WTC11 (cell line): ENCODE measurements around the gene ZDHHC4. TPM values are rescaled to one million over a fixed set of nuclear protein-coding genes. Genes with fewer than 3 reads are reported as not detected.

ENCODE experiments used
- ATAC-seq: fragments of 200-7000 bp; cut with Tn5 transposase; 2 replicates; pipeline ENCODE4 v1.10.0; 2021; ENCODE audit warnings: mild to moderate bottlenecking, moderate library complexity
- CTCF ChIA-PET: fragments of 300-600 bp; sonication (Branson Sonifier 250); formaldehyde crosslinking; loops from one replicate; lab custom pipeline; 2021; ENCODE audit warnings: antibody characterized with exemption; lab: Charles Lee
- POLR2A ChIA-PET: fragments of 350-600 bp; sonication (Branson Sonifier 250); formaldehyde crosslinking; loops from one replicate; lab custom pipeline; 2021; ENCODE audit warnings: antibody characterized with exemption; lab: Charles Lee
- DNase-seq: peaks from one replicate; pipeline ENCODE4 v3.0.0; 2021; ENCODE audit warnings: low spot score
- H3K27ac Mint-ChIP-seq: 2 replicates; pipeline ENCODE4 v1.8.0; 2021; ENCODE audit warnings: mixed read lengths
- H3K27me3 Mint-ChIP-seq: 2 replicates; pipeline ENCODE4 v1.8.0; 2021; ENCODE audit warnings: low read depth, mild to moderate bottlenecking, moderate library complexity, mixed read lengths
- H3K36me3 Mint-ChIP-seq: 2 replicates; pipeline ENCODE4 v1.8.0; 2021; ENCODE audit warnings: mixed read lengths
- H3K4me1 Mint-ChIP-seq: 2 replicates; pipeline ENCODE4 v1.8.0; 2022; ENCODE audit warnings: mixed read lengths
- H3K4me3 Mint-ChIP-seq: 2 replicates; pipeline ENCODE4 v1.8.0; 2021; ENCODE audit warnings: mild to moderate bottlenecking, moderate library complexity, mixed read lengths
- H3K9me3 Mint-ChIP-seq: 2 replicates; pipeline ENCODE4 v1.8.0; 2021; ENCODE audit warnings: mixed read lengths
- FOXJ3 ChIP-seq: sonication (generic); formaldehyde crosslinking; IDR thresholded peaks from 2 replicates; pipeline ENCODE4 v1.9.0; 2021; ENCODE audit warnings: missing genetic modification reagents, mild to moderate bottlenecking, borderline replicate concordance
- FOXP1 ChIP-seq: sonication (generic); formaldehyde crosslinking; IDR thresholded peaks from 2 replicates; pipeline ENCODE4 v1.8.0; 2022; ENCODE audit warnings: missing genetic modification reagents, mild to moderate bottlenecking, moderate library complexity, borderline replicate concordance
- NFE2L1 ChIP-seq: sonication (generic); formaldehyde crosslinking; IDR thresholded peaks from 2 replicates; pipeline ENCODE4 v1.8.1; 2023; ENCODE audit warnings: missing genetic modification reagents
- OVOL2 ChIP-seq: fragments of 250-450 bp; sonication (Bioruptor Pico); IDR thresholded peaks from 2 replicates; pipeline ENCODE4 v1.9.0; 2021; ENCODE audit warnings: mild to moderate bottlenecking, borderline replicate concordance
- SMAD4 ChIP-seq: sonication (generic); formaldehyde crosslinking; IDR thresholded peaks from 2 replicates; pipeline ENCODE4 v1.8.0; 2022; ENCODE audit warnings: mild to moderate bottlenecking, missing genetic modification reagents
- TCF7 ChIP-seq: sonication (generic); formaldehyde crosslinking; IDR thresholded peaks from 2 replicates; pipeline ENCODE4 v1.8.0; 2022; ENCODE audit warnings: mild to moderate bottlenecking, low read depth, missing genetic modification reagents, moderate library complexity
- TEAD4 ChIP-seq: sonication (generic); formaldehyde crosslinking; IDR thresholded peaks from 2 replicates; pipeline ENCODE4 v1.8.0; 2022; ENCODE audit warnings: mild to moderate bottlenecking, missing genetic modification reagents
- ZBTB21 ChIP-seq: sonication (generic); formaldehyde crosslinking; IDR thresholded peaks from 2 replicates; pipeline ENCODE4 v1.8.1; 2023; ENCODE audit warnings: mild to moderate bottlenecking, missing genetic modification reagents, borderline replicate concordance
- ZBTB43 ChIP-seq: sonication (generic); formaldehyde crosslinking; IDR thresholded peaks from 2 replicates; pipeline ENCODE4 v1.8.1; 2023; ENCODE audit warnings: mild to moderate bottlenecking, missing genetic modification reagents
- ZNF138 ChIP-seq: sonication (generic); formaldehyde crosslinking; conservative IDR thresholded peaks from 2 replicates; pipeline ENCODE4 v1.8.1; 2022; ENCODE audit warnings: mild to moderate bottlenecking, moderate library complexity, missing genetic modification reagents
- ZNF281 ChIP-seq: sonication (generic); formaldehyde crosslinking; IDR thresholded peaks from 2 replicates; pipeline ENCODE4 v1.8.0; 2023; ENCODE audit warnings: mild to moderate bottlenecking, missing genetic modification reagents
- ZNF317 ChIP-seq: sonication (generic); formaldehyde crosslinking; IDR thresholded peaks from 2 replicates; pipeline ENCODE4 v1.8.1; 2023; ENCODE audit warnings: low read depth, mild to moderate bottlenecking, moderate library complexity, missing genetic modification reagents, borderline replicate concordance
- ZNF416 ChIP-seq: fragments of 250-450 bp; sonication (Bioruptor Pico); IDR thresholded peaks from 2 replicates; pipeline ENCODE4 v1.9.0; 2021; ENCODE audit warnings: mild to moderate bottlenecking, inconsistent platforms
- total RNA-seq: library from RNA; stranded (reverse); gene quantifications from 3 replicates; pipeline ENCODE4 v1.2.3, GENCODE V29; 2021
- TF ChIP-seq, protein P1 (sequence below): sonication (generic); formaldehyde crosslinking; IDR thresholded peaks from 2 replicates; pipeline ENCODE4 v1.8.0; 2022; ENCODE audit warnings: mild to moderate bottlenecking, missing genetic modification reagents
- TF ChIP-seq, protein P2 (sequence below): sonication (generic); formaldehyde crosslinking; IDR thresholded peaks from 2 replicates; pipeline ENCODE4 v1.8.1; 2023; ENCODE audit warnings: mild to moderate bottlenecking, missing genetic modification reagents, moderate library complexity
- TF ChIP-seq, protein P3 (sequence below): sonication (generic); formaldehyde crosslinking; IDR thresholded peaks from 2 replicates; pipeline ENCODE4 v1.8.1; 2022; ENCODE audit warnings: missing genetic modification reagents, borderline replicate concordance

ZDHHC4 gene
- total RNA-seq, 1 experiment from 2014 or later = 37.7 TPM

DNA sequence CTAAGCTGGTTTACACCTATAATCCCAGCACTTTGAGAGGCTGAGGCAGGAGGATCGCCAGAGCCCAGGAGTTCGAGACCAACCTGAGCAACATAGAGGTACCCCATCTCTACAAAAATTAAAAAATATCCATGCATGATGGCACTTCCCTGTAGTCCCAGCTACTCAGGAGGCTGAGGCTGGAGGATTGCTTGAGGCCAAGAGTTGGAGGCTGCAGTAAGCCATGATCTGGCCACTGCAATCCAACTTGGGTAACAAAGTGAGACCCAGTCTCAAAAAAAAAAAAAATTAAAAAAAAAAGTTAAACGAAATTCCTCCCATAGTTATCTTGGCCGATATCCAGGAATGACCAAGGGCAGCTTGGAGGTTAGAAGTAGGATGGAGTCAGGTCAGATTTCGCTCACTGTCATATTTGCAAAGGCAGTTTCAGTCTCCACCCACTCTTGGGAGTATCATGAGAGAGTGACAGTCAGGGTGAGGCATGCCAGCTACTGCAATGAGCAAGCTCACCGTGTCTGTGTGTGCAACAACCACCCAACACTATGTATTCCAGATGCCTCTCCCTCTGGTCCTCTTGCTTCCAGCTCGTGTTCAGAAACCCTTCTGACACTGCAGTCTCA is 6.0 kb upstream of the ZDHHC4 start:
- TF ChIP-seq TCF7 (CRISPR knock-in tag) (no peak), OVOL2 (no peak), FOXJ3 (CRISPR knock-in tag) (no peak), ZNF317 (CRISPR knock-in tag) (no peak), TEAD4 (CRISPR knock-in tag) (no peak), FOXP1 (CRISPR knock-in tag) (no peak), ZBTB21 (CRISPR knock-in tag) (no peak), SMAD4 (CRISPR knock-in tag) (no peak), NFE2L1 (CRISPR knock-in tag) (no peak), ZNF416 (CRISPR knock-in tag) (no peak)
- TF ChIP-seq, protein P1, sequence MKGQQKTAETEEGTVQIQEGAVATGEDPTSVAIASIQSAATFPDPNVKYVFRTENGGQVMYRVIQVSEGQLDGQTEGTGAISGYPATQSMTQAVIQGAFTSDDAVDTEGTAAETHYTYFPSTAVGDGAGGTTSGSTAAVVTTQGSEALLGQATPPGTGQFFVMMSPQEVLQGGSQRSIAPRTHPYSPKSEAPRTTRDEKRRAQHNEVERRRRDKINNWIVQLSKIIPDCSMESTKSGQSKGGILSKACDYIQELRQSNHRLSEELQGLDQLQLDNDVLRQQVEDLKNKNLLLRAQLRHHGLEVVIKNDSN (CRISPR knock-in tag) = no peak
- DNase-seq = no peak
- CTCF ChIA-PET = interaction anchor here (1.1 to 3.6 kb wide), 2 partner anchors 12 to 55 kb away, joined by 3 to 13 read pairs; no protein-coding TSS in a partner anchor
- Mint-ChIP-seq H3K4me1 (no peaks in the 10 kb centered on the region), H3K36me3 (no peaks in the 10 kb centered on the region), H3K27ac (no peak overlapping the region), H3K4me3 (no peak overlapping the region), H3K9me3 (no peaks in the 10 kb centered on the region), H3K27me3 (no peaks in the 10 kb centered on the region)
- POLR2A ChIA-PET = no interaction called here
- no peak for ATAC-seq

- ChIA-PET POLR2A (interaction anchor here (0.6 kb wide), 2 partner anchors 62 to 132 kb away, joined by 3 to 4 read pairs; no protein-coding TSS in a partner anchor), CTCF (interaction anchor here (0.6 to 5.0 kb wide), 8 partner anchors 10 to 1577 kb away, joined by 3 to 27 read pairs (median 5); partner anchors contain the start of gene INTS15)
- no peak overlapping the region for H3K4me3 Mint-ChIP-seq
- H3K36me3 Mint-ChIP-seq = peaks cover 7% of the 10 kb centered on the region
- no peaks in the 10 kb centered on the region for H3K9me3 Mint-ChIP-seq
- H3K27me3 Mint-ChIP-seq = no peaks in the 10 kb centered on the region
- no peaks in the 10 kb centered on the region for H3K4me1 Mint-ChIP-seq
- DNase-seq (no peak), ATAC-seq (no peak)
- TF ChIP-seq, protein P2, sequence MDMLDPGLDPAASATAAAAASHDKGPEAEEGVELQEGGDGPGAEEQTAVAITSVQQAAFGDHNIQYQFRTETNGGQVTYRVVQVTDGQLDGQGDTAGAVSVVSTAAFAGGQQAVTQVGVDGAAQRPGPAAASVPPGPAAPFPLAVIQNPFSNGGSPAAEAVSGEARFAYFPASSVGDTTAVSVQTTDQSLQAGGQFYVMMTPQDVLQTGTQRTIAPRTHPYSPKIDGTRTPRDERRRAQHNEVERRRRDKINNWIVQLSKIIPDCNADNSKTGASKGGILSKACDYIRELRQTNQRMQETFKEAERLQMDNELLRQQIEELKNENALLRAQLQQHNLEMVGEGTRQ (CRISPR knock-in tag) = no peak
- TF ChIP-seq ZNF281 (CRISPR knock-in tag) (no peak), ZNF138 (CRISPR knock-in tag) (no peak), ZBTB43 (no peak)
- TF ChIP-seq, protein P3, sequence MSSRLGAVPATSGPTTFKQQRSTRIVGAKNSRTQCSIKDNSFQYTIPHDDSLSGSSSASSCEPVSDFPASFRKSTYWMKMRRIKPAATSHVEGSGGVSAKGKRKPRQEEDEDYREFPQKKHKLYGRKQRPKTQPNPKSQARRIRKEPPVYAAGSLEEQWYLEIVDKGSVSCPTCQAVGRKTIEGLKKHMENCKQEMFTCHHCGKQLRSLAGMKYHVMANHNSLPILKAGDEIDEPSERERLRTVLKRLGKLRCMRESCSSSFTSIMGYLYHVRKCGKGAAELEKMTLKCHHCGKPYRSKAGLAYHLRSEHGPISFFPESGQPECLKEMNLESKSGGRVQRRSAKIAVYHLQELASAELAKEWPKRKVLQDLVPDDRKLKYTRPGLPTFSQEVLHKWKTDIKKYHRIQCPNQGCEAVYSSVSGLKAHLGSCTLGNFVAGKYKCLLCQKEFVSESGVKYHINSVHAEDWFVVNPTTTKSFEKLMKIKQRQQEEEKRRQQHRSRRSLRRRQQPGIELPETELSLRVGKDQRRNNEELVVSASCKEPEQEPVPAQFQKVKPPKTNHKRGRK (CRISPR knock-in tag) = no peak
- no peak overlapping the region for H3K27ac Mint-ChIP-seq
These were observed 1.8 kb upstream of the ZDHHC4 start for GRCh38 chr7:6575281-6576023.
